GM18499 (cell line): ENCODE data around the gene IL37.
"Not testable (repeated sequence)": the region's sequence is repeated elsewhere in the genome, so short reads cannot be mapped to it uniquely, and the experiment has no call there.

Experiments used
- ATAC-seq: cut with Tn5 transposase; IDR thresholded peaks from one replicate; pipeline ENCODE4 v1.9.1; 2021; ENCODE audit warnings: moderate number of reproducible peaks; ENCODE audit not compliant: insufficient read depth, unreplicated experiment

Gene IL37

GRCh38 chr2:112919086-112919485, 8.1 kb downstream of the IL37 start:
- no peak for ATAC-seq

- no peak for ATAC-seq
These were observed 10.1 kb downstream of the IL37 start for GRCh38 chr2:112920923-112921532.

- no peak for ATAC-seq
These were observed 11.0 kb downstream of the IL37 start for GRCh38 chr2:112921982-112922381.

GRCh38 chr2:112923237-112923966, 12.4 kb downstream of the IL37 start:
- no peak for ATAC-seq

GRCh38 chr2:112923967-112924338, 13.0 kb downstream of the IL37 start:
- ATAC-seq = no peak

- no peak for ATAC-seq
These were observed 13.4 kb downstream of the IL37 start for GRCh38 chr2:112924360-112924759.

GRCh38 chr2:112924821-112925220, 13.9 kb downstream of the IL37 start:
- no peak for ATAC-seq

- no peak for ATAC-seq
These were observed 15.7 kb downstream of the IL37 start for GRCh38 chr2:112926707-112927106.

GRCh38 chr2:112927745-112928144, 16.8 kb downstream of the IL37 start:
- no peak for ATAC-seq

GRCh38 chr2:112933261-112933660, 22.3 kb downstream of the IL37 start:
- no peak for ATAC-seq

- not testable (repeated sequence) for ATAC-seq
These were observed 23.2 kb downstream of the IL37 start for GRCh38 chr2:112934117-112934516.

- no peak for ATAC-seq
These were observed 25.9 kb downstream of the IL37 start for GRCh38 chr2:112936927-112937232.

GRCh38 chr2:112938904-112939303, 27.9 kb downstream of the IL37 start:
- no peak for ATAC-seq

GRCh38 chr2:112939425-112939824, 28.5 kb downstream of the IL37 start:
- ATAC-seq = no peak

- ATAC-seq = no peak
These were observed 30.1 kb downstream of the IL37 start for GRCh38 chr2:112940859-112941625.

- no peak for ATAC-seq
These were observed 31.0 kb downstream of the IL37 start for GRCh38 chr2:112941753-112942653.

- no peak for ATAC-seq
These were observed 31.7 kb downstream of the IL37 start for GRCh38 chr2:112942654-112943002.

- no peak for ATAC-seq
These were observed 34.0 kb downstream of the IL37 start for GRCh38 chr2:112944971-112945370.

- ATAC-seq = no peak
These were observed 35.1 kb downstream of the IL37 start for GRCh38 chr2:112946086-112946485.

GRCh38 chr2:112947374-112947773, 36.4 kb downstream of the IL37 start:
- ATAC-seq = no peak

- ATAC-seq = no peak
These were observed 38.5 kb downstream of the IL37 start for GRCh38 chr2:112949456-112949855.
